Heart left ventricle (tissue), 16 donors: Measurements from ENCODE around the gene CCDC33. TPM values are rescaled to one million over a fixed set of nuclear protein-coding genes. Genes with fewer than 3 reads are reported as not detected.

Experiments
- ATAC-seq, 4 donors: fragments of 200-7000 bp; cut with Tn5 transposase; one replicate each; pipeline ENCODE4 v1.9.1; 2020 to 2022; ENCODE audit warnings: moderate library complexity in 4 of 4, mild to moderate bottlenecking in 3 of 4, moderate number of reproducible peaks in 1 of 4
- DNase-seq, 5 donors: peaks; one replicate each; pipeline ENCODE4 v3.0.0-alpha.2; 2020
- H3K27ac ChIP-seq, 12 donors: fragments of 200-600 bp; sonication (generic) in 4 of 12; one replicate each; pipeline versions ENCODE4 v1.5.0 to v1.8.0; 2016 to 2022; ENCODE audit warnings: mild to moderate bottlenecking in 2 of 12
- H3K27me3 ChIP-seq, 9 donors: fragments of 200-600 bp; sonication (generic) in 2 of 9; one replicate each; pipeline versions ENCODE4 v1.5.1 to v1.8.0; 2016 to 2022; ENCODE audit warnings: mild to moderate bottlenecking in 3 of 9
- H3K36me3 ChIP-seq, 9 donors: fragments of 200-600 bp; sonication (generic) in 2 of 9; one replicate each; pipeline versions ENCODE4 v1.5.0 to v1.8.0; 2018 to 2022; ENCODE audit warnings: mild to moderate bottlenecking in 2 of 9
- H3K4me1 ChIP-seq, 12 donors: fragments of 200-600 bp; sonication (generic) in 4 of 12; one replicate each; pipeline versions ENCODE4 v1.5.0 to v1.8.0; 2016 to 2022; ENCODE audit warnings: mild to moderate bottlenecking in 3 of 12
- H3K4me3 ChIP-seq, 12 donors: fragments of 200-600 bp; sonication (generic) in 4 of 12; one replicate each; pipeline versions ENCODE4 v1.5.0 to v1.8.0; 2017 to 2022; ENCODE audit warnings: mild to moderate bottlenecking in 9 of 12, moderate library complexity in 4 of 12
- H3K9me3 ChIP-seq, 12 donors: fragments of 200-600 bp; sonication (generic) in 4 of 12; one replicate each; pipeline versions ENCODE4 v1.5.0 to v1.8.0; 2016 to 2022; ENCODE audit warnings: mild to moderate bottlenecking in 1 of 12
- POLR2A ChIP-seq, 2 donors: fragments of 450-650 bp; IDR thresholded peaks; one replicate each; pipeline ENCODE4 v1.6.1; 2017; ENCODE audit warnings: antibody characterized with exemption in 2 of 2, mild to moderate bottlenecking in 2 of 2, moderate library complexity in 2 of 2
- WGBS, 4 donors: extraction: QIAGEN DNeasy Blood & Tissue Kit in 2 of 4; methylation state at CpG; one replicate each; pipeline versions ENCODE4 v1.1.5 to v1.1.7; 2013 to 2018; 5-methylcytosine and 5-hydroxymethylcytosine counted together
- intact Hi-C, 10 donors: fragments of 100-400 bp; cut with DNase I; formaldehyde crosslinking; loops; one replicate each; pipeline versions ENCODE4 v1.11.1 to v1.14.2; 2022
- polyA plus RNA-seq, 2 donors: library from polyadenylated mRNA; stranded (reverse); fragments of 200-250 nt; gene quantifications; one replicate each; pipeline ENCODE4 v1.2.3, GENCODE V29; 2013
- total RNA-seq, 9 donors: library from RNA; depleted of rRNA in 2 of 9; stranded (reverse); fragments of >200 nt in 2 of 9; fragmentation: NEBNext Ultra II Directional in 3 of 9; extraction: Animal tissue kit (Norgen Biotek cat#: 25700) in 3 of 9; gene quantifications; one replicate each; pipeline versions ENCODE4 v1.1.0 to v1.2.4, GENCODE V29; 2016 to 2023
- TF ChIP-seq, protein P1 (sequence below), 12 donors: fragments of 200-600 bp; sonication (generic) in 4 of 12; IDR thresholded peaks; one replicate each; pipeline versions ENCODE4 v1.5.0 to v1.8.0; 2018 to 2022; ENCODE audit warnings: antibody characterized with exemption in 12 of 12, mild to moderate bottlenecking in 5 of 12
- donor health status: ischemic (EF 13 %, LVEDD 7.1; RV severe dilation, severe dysfunction).
- donor health status: healthy with polysubstance abuse.
- donor health status: DM: no; HTN: yes; CAD: no.
- donor health status: DM: no; HTN: no; CAD: no.
- donor health status: ischemic (EF 25% LVEDD 6.9; RV normal size, moderate dysfunction).
- donor health status: ischemic (EF 25% LVEDD 5.7; RV mildly dilated, moderate dysfunction).
- donor health status: healthy.
- donor health status: DM: yes; HTN: yes; CAD: no.
- donor health status: ischemic (EF 35%, LVEDD 5.7; RV mildly dilated, moderate dysfunction).
- donor health status: nonischemic (EF 11% LVEDD 7.7; RV severe dilation, severe dysfunction).
- donor health status: DM: yes; HTN: yes; CAD: no.
- donor health status: PGD.
- donor health status: ischemic (EF 29% LVEDD 5.4; RV normal size, mild dysfunction).
- donor health status: nonischemic (EF 23%, LVEDD 6.1; RV moderate dilation, normal function).

The CCDC33 gene
- total and polyA plus RNA-seq, 11 donors, result 0.08 TPM; not detected in 10

DNA sequence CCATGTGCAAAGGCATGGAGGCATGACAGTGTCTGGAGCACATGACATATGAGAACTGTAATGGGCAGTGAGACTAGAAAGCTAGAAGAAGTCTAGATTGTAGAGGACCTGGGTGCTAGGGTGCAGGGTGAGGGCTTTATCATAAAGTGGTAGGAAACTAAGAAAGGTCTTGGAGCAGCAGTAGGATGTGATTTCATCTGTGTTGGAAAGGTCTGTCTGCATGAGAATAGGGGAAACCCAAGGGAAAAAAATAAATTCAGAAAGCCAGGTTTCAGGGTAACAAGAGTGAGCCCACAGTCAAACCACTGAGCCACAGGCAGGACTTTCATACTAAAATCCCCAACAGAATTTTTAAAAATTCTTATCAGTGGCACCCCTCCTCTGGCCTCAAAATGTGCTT lies 54.5 kb downstream of the CCDC33 start:
- no peak overlapping the region for H3K4me3 ChIP-seq
- peaks cover 0 to 11% (median 5%) of the 10 kb centered on the region in 12 donors for H3K4me1 ChIP-seq
- no peak for DNase-seq
- H3K27ac ChIP-seq, result no peak overlapping the region
- H3K36me3 ChIP-seq, result no peaks in the 10 kb centered on the region
- H3K9me3 ChIP-seq, result no peaks in the 10 kb centered on the region
- TF ChIP-seq POLR2A (IDR thresholded peaks at IDR 0.05), result no peak
- TF ChIP-seq, protein P1, sequence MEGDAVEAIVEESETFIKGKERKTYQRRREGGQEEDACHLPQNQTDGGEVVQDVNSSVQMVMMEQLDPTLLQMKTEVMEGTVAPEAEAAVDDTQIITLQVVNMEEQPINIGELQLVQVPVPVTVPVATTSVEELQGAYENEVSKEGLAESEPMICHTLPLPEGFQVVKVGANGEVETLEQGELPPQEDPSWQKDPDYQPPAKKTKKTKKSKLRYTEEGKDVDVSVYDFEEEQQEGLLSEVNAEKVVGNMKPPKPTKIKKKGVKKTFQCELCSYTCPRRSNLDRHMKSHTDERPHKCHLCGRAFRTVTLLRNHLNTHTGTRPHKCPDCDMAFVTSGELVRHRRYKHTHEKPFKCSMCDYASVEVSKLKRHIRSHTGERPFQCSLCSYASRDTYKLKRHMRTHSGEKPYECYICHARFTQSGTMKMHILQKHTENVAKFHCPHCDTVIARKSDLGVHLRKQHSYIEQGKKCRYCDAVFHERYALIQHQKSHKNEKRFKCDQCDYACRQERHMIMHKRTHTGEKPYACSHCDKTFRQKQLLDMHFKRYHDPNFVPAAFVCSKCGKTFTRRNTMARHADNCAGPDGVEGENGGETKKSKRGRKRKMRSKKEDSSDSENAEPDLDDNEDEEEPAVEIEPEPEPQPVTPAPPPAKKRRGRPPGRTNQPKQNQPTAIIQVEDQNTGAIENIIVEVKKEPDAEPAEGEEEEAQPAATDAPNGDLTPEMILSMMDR (IDR thresholded peaks at IDR 0.05), result no peak
- intact Hi-C loops, result loop anchor here in 1 of 10 donors (10.0 kb wide), 1 partner anchor 46 kb away; no protein-coding TSS in a partner anchor
- H3K27me3 ChIP-seq, result peaks cover 0 to 12% (median 0%) of the 10 kb centered on the region in 9 donors
- ATAC-seq, result no peak

DNA sequence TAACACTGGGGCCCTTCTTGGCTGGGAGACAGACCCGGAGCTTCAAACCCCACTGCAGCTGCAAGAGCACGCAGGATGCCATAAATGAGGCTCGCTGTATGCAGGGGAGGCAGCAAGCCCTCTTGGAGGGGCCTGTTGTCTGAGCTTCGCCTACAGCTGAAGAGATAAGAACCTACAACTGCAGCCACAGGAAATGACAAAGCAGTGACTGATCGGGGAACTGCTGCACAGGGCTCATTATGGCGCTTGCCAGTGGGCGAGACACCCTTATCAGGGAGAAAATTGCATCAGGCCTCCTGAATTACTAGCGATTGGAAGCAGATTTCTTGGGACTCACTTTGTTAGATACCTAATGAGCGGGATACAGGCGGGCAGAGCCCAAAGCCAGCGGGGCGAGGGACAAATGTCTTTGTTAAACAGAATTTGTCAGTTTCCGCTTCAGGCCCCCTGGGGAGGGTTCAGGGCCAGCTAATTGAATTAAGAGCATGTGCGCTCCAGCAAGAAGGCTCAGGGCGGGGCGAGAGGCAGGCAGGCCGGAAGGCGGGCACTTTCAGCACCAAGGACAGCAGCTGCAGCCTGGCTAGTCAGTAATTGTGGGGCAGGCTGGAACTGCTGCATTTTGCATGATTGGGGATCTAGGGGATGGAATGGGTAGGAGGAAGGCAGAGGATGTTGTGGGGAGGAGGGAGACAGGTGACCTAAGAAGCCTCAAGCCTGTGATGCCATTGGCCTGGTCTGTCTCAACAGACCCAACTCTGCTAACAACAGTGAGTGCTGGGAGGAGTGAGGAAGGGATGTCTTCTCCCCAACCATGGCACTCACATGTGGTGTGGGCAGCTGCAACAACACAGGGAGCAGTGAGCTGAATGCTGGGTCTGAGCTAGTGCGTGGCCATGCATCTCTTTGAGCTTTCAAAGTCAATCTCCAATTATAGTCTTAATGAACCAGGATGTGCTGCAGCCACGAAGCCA lies 55.3 kb downstream of the CCDC33 start:
- intact Hi-C loops, result loop anchor here in 1 of 10 donors (10.0 kb wide), 1 partner anchor 47 kb away; no protein-coding TSS in a partner anchor
- Histone ChIP-seq H3K27me3 (peaks cover 0 to 14% (median 0%) of the 10 kb centered on the region in 9 donors), H3K36me3 (no peaks in the 10 kb centered on the region), H3K9me3 (no peaks in the 10 kb centered on the region), H3K27ac (no peak overlapping the region), H3K4me1 (peaks cover 0 to 11% (median 5%) of the 10 kb centered on the region in 12 donors), H3K4me3 (no peak overlapping the region)
- DNase-seq (peak; percentile 84 to 89 (median 87)), ATAC-seq (peak; percentile 72 to 92 (median 82))
- 7 to 9% (median 7%) methylated on average over 19 to 20 of the region's 20 CpGs for WGBS, 4 donors
- no peak for TF ChIP-seq POLR2A (IDR thresholded peaks at IDR 0.05)
- TF ChIP-seq, protein P1 (IDR thresholded peaks at IDR 0.05), result no peak

DNA sequence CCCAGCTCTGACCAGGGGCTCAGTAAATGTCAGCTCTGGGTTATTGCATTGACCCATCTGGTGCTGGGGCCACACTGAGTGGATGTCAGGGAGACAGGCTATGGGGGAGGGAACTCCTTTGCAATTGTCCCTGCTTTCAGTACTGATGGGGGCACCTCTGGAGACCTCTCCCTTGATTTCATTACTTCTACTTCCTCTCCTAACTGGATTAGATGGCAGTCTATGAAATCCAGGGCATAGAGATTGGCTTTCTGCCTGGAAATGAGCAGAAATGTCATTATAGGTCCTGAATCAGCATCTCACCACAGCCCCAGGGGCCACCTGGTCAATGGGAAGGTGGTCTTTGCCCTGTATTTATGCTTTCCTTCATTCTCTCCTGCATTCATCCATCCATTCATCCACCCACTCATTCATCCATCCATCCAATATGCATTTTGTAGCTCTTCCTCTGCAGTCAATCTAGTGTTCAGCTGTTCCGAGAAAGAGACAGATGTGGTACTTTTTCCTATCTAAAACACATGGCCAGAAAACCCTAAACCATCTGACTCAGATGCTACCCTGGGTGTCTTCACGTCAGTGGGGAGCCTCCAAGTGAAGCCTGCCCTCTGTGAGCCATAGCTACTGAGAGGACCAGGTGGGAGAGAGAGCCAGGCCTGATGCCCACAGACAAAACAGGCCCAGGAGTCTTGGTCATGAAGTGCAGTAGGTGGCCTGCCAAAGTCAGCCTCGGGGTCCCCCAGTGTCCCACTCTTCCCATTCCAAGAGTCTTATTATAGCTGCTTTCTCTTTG lies 57.1 kb downstream of the CCDC33 start:
- Histone ChIP-seq H3K9me3 (no peaks in the 10 kb centered on the region), H3K27me3 (peaks cover 0 to 14% (median 0%) of the 10 kb centered on the region in 9 donors), H3K4me1 (peaks cover 0 to 11% (median 5%) of the 10 kb centered on the region in 12 donors), H3K27ac (no peak overlapping the region), H3K36me3 (no peaks in the 10 kb centered on the region), H3K4me3 (no peak overlapping the region)
- WGBS, 4 donors, result 63 to 72% (median 69%) methylated on average over 3 of the region's 3 CpGs
- ATAC-seq (no peak), DNase-seq (no peak)
- intact Hi-C loops, result loop anchor here in 1 of 10 donors (10.0 kb wide), 1 partner anchor 48 kb away; no protein-coding TSS in a partner anchor
- TF ChIP-seq POLR2A (IDR thresholded peaks at IDR 0.05), result no peak
- TF ChIP-seq, protein P1 (IDR thresholded peaks at IDR 0.05), result no peak
